Neural progenitor cell (in vitro differentiated cells): ENCODE data around the gene MAP2. TPM values are rescaled to one million over a fixed set of nuclear protein-coding genes. Genes with fewer than 3 reads are reported as not detected.

ENCODE experiments used
- DNase-seq: peaks from one replicate; pipeline ENCODE4 v3.0.0-alpha.2; 2016; ENCODE audit warnings: low spot score
- H2AFZ ChIP-seq: fragments of 200-600 bp; sonication (generic); replicated peaks from 2 replicates; pipeline ENCODE4 v1.6.1; 2016; ENCODE audit warnings: antibody characterized with exemption
- H3F3A ChIP-seq: fragments of 200-600 bp; sonication (generic); 2 replicates; pipeline ENCODE4 v1.6.1; 2016; ENCODE audit warnings: antibody characterized with exemption, low read depth
- H3K27ac ChIP-seq: fragments of 200-600 bp; sonication (generic); 2 replicates; pipeline ENCODE4 v1.5.1; 2016; ENCODE audit warnings: mild to moderate bottlenecking
- H3K27me3 ChIP-seq: fragments of 200-600 bp; sonication (generic); 2 replicates; pipeline ENCODE4 v1.6.1; 2016; ENCODE audit warnings: mild to moderate bottlenecking, moderate library complexity
- H3K36me3 ChIP-seq: fragments of 200-600 bp; sonication (generic); 2 replicates; pipeline ENCODE4 v1.5.1; 2016
- H3K4me1 ChIP-seq: fragments of 200-600 bp; sonication (generic); 2 replicates; pipeline ENCODE4 v1.6.1; 2016; ENCODE audit warnings: mixed run types
- H3K4me2 ChIP-seq: fragments of 200-600 bp; sonication (generic); 2 replicates; pipeline ENCODE4 v1.6.1; 2016
- H3K4me3 ChIP-seq: fragments of 200-600 bp; sonication (generic); 2 replicates; pipeline ENCODE4 v1.5.1; 2016
- H3K79me2 ChIP-seq: fragments of 200-600 bp; sonication (generic); 2 replicates; pipeline ENCODE4 v1.6.1; 2016; ENCODE audit warnings: low read depth
- H3K9ac ChIP-seq: fragments of 200-600 bp; sonication (generic); 2 replicates; pipeline ENCODE4 v1.6.1; 2016
- H3K9me3 ChIP-seq: fragments of 200-600 bp; sonication (generic); 2 replicates; pipeline ENCODE4 v1.5.1; 2016; ENCODE audit warnings: low read depth
- H4K20me1 ChIP-seq: fragments of 200-600 bp; sonication (generic); 2 replicates; pipeline ENCODE4 v1.6.1; 2016; ENCODE audit warnings: low read depth
- H3K27ac Mint-ChIP-seq: 3 replicates; pipeline ENCODE4 v1.8.0; 2021; ENCODE audit warnings: mixed read lengths
- H3K27me3 Mint-ChIP-seq: 2 replicates; pipeline ENCODE4 v1.8.0; 2022; ENCODE audit warnings: low read depth, mild to moderate bottlenecking, inconsistent platforms, moderate library complexity, mixed read lengths; ENCODE audit not compliant: insufficient read depth
- H3K36me3 Mint-ChIP-seq: 3 replicates; pipeline ENCODE4 v1.8.0; 2021; ENCODE audit warnings: mixed read lengths
- H3K4me1 Mint-ChIP-seq: 3 replicates; pipeline ENCODE4 v1.8.0; 2021; ENCODE audit warnings: mixed read lengths
- H3K4me3 Mint-ChIP-seq: 3 replicates; pipeline ENCODE4 v1.8.0; 2021; ENCODE audit warnings: mild to moderate bottlenecking, moderate library complexity, mixed read lengths
- H3K9me3 Mint-ChIP-seq: 3 replicates; pipeline ENCODE4 v1.8.0; 2020; ENCODE audit warnings: mixed read lengths
- EZH2 ChIP-seq: fragments of 200-600 bp; sonication (generic); IDR thresholded peaks from 2 replicates; pipeline ENCODE4 v1.6.1; 2017; ENCODE audit warnings: antibody characterized with exemption, mild to moderate bottlenecking, moderate library complexity
- EZH2phosphoT487 ChIP-seq: fragments of 200-600 bp; sonication (generic); IDR thresholded peaks from 2 replicates; pipeline ENCODE4 v1.6.1; 2017; ENCODE audit warnings: antibody characterized with exemption
- total RNA-seq: library from RNA; depleted of rRNA; stranded (reverse); fragments of >200 nt; gene quantifications from 2 replicates; pipeline ENCODE4 v1.2.3, GENCODE V29; 2015; ENCODE audit warnings: low replicate concordance
- TF ChIP-seq, protein P1 (sequence below): fragments of 200-600 bp; sonication (generic); IDR thresholded peaks from 2 replicates; pipeline ENCODE4 v1.5.1; 2017; ENCODE audit warnings: antibody characterized with exemption, mild to moderate bottlenecking

The MAP2 gene
- total RNA-seq, 1 donor from 2014 or later = 102 TPM

DNA sequence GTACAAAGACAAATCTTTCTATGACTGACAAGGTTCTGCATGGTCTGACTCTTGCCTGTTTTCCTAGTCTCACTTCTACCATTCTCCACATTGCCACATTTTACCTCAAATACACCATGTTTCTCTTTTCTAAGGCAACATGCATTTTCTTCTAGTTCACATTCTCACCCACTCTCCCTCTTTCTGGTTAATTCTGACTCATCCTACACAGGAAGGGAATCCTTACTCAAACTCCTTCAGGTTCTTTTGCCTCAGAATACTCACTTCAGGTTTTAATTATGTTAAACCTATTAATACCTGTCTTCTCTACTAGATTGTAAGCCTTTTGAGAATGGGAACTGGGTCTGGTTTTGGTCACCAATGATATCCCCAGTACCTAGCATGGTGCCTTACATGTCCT, 47.2 kb downstream of the MAP2 start:
- TF ChIP-seq EZH2phosphoT487 = no peak
- no peak for TF ChIP-seq EZH2
- TF ChIP-seq, protein P1, sequence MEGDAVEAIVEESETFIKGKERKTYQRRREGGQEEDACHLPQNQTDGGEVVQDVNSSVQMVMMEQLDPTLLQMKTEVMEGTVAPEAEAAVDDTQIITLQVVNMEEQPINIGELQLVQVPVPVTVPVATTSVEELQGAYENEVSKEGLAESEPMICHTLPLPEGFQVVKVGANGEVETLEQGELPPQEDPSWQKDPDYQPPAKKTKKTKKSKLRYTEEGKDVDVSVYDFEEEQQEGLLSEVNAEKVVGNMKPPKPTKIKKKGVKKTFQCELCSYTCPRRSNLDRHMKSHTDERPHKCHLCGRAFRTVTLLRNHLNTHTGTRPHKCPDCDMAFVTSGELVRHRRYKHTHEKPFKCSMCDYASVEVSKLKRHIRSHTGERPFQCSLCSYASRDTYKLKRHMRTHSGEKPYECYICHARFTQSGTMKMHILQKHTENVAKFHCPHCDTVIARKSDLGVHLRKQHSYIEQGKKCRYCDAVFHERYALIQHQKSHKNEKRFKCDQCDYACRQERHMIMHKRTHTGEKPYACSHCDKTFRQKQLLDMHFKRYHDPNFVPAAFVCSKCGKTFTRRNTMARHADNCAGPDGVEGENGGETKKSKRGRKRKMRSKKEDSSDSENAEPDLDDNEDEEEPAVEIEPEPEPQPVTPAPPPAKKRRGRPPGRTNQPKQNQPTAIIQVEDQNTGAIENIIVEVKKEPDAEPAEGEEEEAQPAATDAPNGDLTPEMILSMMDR = no peak
- Mint-ChIP-seq H3K27me3 (no peaks in the 10 kb centered on the region), H3K4me3 (no peak overlapping the region), H3K27ac (no peak overlapping the region), H3K36me3 (peaks cover 52% of the 10 kb centered on the region), H3K9me3 (peaks cover 15% of the 10 kb centered on the region), H3K4me1 (no peaks in the 10 kb centered on the region)
- Histone ChIP-seq H3K4me3 (no peak overlapping the region), H2AFZ (no peak overlapping the region), H3F3A (no peaks in the 10 kb centered on the region), H3K27me3 (no peaks in the 10 kb centered on the region), H3K9ac (no peak overlapping the region), H3K9me3 (no peaks in the 10 kb centered on the region), H3K4me2 (no peak overlapping the region), H3K79me2 (peaks cover 8% of the 10 kb centered on the region), H3K27ac (no peak overlapping the region), H3K4me1 (no peaks in the 10 kb centered on the region), H4K20me1 (peaks cover 8% of the 10 kb centered on the region), H3K36me3 (no peaks in the 10 kb centered on the region)
- no peak for DNase-seq

DNA sequence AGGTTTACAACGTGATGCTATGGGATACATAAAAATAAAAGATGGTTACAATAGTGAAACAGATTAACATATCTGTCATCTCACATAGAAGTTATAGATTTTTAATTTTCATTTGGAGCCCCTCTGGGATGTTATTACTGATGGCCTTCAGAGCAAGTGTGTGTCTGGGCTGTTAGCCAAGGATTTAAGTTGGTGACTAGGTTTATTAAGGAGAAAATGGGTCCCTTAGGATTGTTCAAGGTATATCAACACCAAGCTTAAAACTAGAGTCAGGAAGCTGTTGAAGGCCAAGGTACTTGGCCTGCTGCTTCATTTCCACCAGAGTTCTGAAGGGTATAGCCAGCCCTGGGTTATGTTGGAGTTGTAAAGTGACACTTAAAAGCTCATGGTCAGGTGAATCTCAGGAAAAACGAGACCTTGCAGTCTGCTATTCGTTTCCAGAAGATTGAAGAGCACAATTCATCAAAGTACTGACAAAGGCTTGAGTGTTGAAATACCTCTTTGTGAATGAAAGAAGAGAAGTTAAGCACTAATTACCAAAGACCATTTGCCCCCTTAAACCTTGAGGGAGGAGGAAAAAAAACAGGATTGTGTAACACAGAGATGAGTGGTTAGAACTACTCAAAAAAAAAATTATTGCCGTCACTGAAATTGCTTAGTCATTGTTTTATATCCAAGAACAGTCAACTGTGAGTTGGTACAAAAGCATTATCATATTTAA, 48.4 kb downstream of the MAP2 start:
- TF ChIP-seq, protein P1 = no peak
- no peak for TF ChIP-seq EZH2phosphoT487
- TF ChIP-seq EZH2 = no peak
- Mint-ChIP-seq H3K4me1 (no peaks in the 10 kb centered on the region), H3K36me3 (peaks cover 51% of the 10 kb centered on the region), H3K4me3 (no peak overlapping the region), H3K27ac (no peak overlapping the region), H3K9me3 (peaks cover 4% of the 10 kb centered on the region), H3K27me3 (no peaks in the 10 kb centered on the region)
- Histone ChIP-seq H3F3A (no peaks in the 10 kb centered on the region), H3K4me2 (no peak overlapping the region), H3K36me3 (no peaks in the 10 kb centered on the region), H3K79me2 (peaks cover 8% of the 10 kb centered on the region), H3K27ac (no peak overlapping the region), H3K27me3 (no peaks in the 10 kb centered on the region), H3K4me1 (no peaks in the 10 kb centered on the region), H2AFZ (no peak overlapping the region), H3K9ac (no peak overlapping the region), H4K20me1 (peaks cover 11% of the 10 kb centered on the region), H3K4me3 (no peak overlapping the region), H3K9me3 (no peaks in the 10 kb centered on the region)
- no peak for DNase-seq

DNA sequence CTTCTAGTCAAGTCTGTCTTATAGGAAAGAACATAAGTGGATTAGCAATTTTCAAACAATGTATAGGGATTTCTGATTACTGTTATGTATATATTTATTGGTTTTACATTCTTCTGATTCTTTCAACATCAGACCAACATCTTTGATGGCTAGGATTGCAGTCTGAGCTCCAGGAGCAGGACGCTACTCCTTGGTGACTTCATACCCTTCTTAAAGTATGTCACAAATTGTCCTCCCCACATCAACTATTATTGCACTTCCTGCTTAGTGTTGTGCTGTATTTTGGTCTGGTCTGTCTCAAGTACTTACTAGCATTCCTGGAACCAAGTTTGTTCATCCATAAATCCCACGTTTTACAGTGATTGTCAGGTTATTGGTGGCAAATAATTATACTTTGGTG, 49.0 kb downstream of the MAP2 start:
- Histone ChIP-seq H3K4me2 (no peak overlapping the region), H2AFZ (no peak overlapping the region), H3K27ac (no peak overlapping the region), H3K27me3 (no peaks in the 10 kb centered on the region), H3K9ac (no peak overlapping the region), H3K9me3 (no peaks in the 10 kb centered on the region), H3K4me3 (no peak overlapping the region), H4K20me1 (peaks cover 11% of the 10 kb centered on the region), H3K36me3 (no peaks in the 10 kb centered on the region), H3F3A (no peaks in the 10 kb centered on the region), H3K4me1 (no peaks in the 10 kb centered on the region), H3K79me2 (peaks cover 5% of the 10 kb centered on the region)
- no peaks in the 10 kb centered on the region for H3K27me3 Mint-ChIP-seq
- no peak overlapping the region for H3K4me3 Mint-ChIP-seq
- no peak overlapping the region for H3K27ac Mint-ChIP-seq
- peaks cover 1% of the 10 kb centered on the region for H3K9me3 Mint-ChIP-seq
- TF ChIP-seq EZH2phosphoT487 (no peak), EZH2 (no peak)
- TF ChIP-seq, protein P1 = no peak
- peaks cover 49% of the 10 kb centered on the region for H3K36me3 Mint-ChIP-seq
- no peak for DNase-seq
- no peaks in the 10 kb centered on the region for H3K4me1 Mint-ChIP-seq
